ENCODE measurements around the gene HNRNPUL1.

- TF ChIP-seq EP300 (IDR thresholded peaks at IDR 0.05) (peak; percentile 22), CTCF (IDR thresholded peaks at IDR 0.05) (no peak)
Measured at GRCh38 chr19:41299046-41299754, 35.0 kb downstream of the HNRNPUL1 start.
